Gastrocnemius medialis (tissue), 4 donors: Measurements from ENCODE around the gene MMP17. TPM values are rescaled to one million over a fixed set of nuclear protein-coding genes. Genes with fewer than 3 reads are reported as not detected.

Source experiments
- ATAC-seq, 2 donors: fragments of 150-250 bp; one replicate each; pipeline ENCODE4 v1.9.1; 2016
- DNase-seq, 2 donors: peaks; one replicate each; pipeline ENCODE4 v3.0.0-alpha.2; 2019
- H3K27ac ChIP-seq, 4 donors: fragments of 200-600 bp; sonication (generic); 1 replicate in 1 of 4; 2 replicates in 3 of 4; pipeline ENCODE4 v1.5.1; 2016 to 2018; ENCODE audit warnings: mild to moderate bottlenecking in 2 of 4, moderate library complexity in 1 of 4
- H3K27me3 ChIP-seq, 3 donors: fragments of 200-600 bp; sonication (generic) in 2 of 3; 1 replicate in 1 of 3; 2 replicates in 2 of 3; pipeline versions ENCODE4 v1.5.1 to v1.6.0; 2016 to 2019; ENCODE audit warnings: mild to moderate bottlenecking in 1 of 3, moderate library complexity in 1 of 3
- H3K36me3 ChIP-seq, 2 donors: fragments of 200-600 bp; sonication (generic) in 1 of 2; one replicate each; pipeline ENCODE4 v1.5.1; 2017 to 2018
- H3K4me1 ChIP-seq, 2 donors: fragments of 200-600 bp; sonication (generic) in 1 of 2; one replicate each; pipeline ENCODE4 v1.5.1; 2016 to 2017; ENCODE audit warnings: mild to moderate bottlenecking in 2 of 2
- H3K4me3 ChIP-seq, 4 donors: fragments of 200-600 bp; sonication (generic) in 3 of 4; 1 replicate in 1 of 4; 2 replicates in 3 of 4; pipeline ENCODE4 v1.5.1; 2016 to 2019; ENCODE audit warnings: mild to moderate bottlenecking in 2 of 4
- H3K9me3 ChIP-seq, 3 donors: fragments of 200-600 bp; sonication (generic) in 2 of 3; 1 replicate in 1 of 3; 2 replicates in 2 of 3; pipeline ENCODE4 v1.5.1; 2016 to 2019
- CTCF ChIP-seq, 5 experiments: fragments of 450-650 bp in 3 of 5; fragments of 200-600 bp in 2 of 5; sonication (generic) in 2 of 5; IDR thresholded peaks in 4 of 5; conservative IDR thresholded peaks in 1 of 5; 1 replicate in 4 of 5; 2 replicates in 1 of 5; pipeline ENCODE4 v1.5.1; 2016 to 2019; ENCODE audit warnings: antibody characterized with exemption in 5 of 5, mild to moderate bottlenecking in 3 of 5, moderate library complexity in 3 of 5
- POLR2A ChIP-seq, 2 donors: fragments of 450-650 bp; IDR thresholded peaks; one replicate each; pipeline ENCODE4 v1.6.1; 2017; ENCODE audit warnings: antibody characterized with exemption in 2 of 2, mild to moderate bottlenecking in 2 of 2, moderate library complexity in 2 of 2
- in situ Hi-C, 4 donors: fragments of 200-750 bp; cut with MboI; loops; one replicate each; pipeline versions ENCODE4 v1.15.0 to v1.8.0; 2017; ENCODE audit warnings: low sequenced_read_pairs in 4 of 4
- intact Hi-C: fragments of 100-400 bp; cut with DNase I; formaldehyde crosslinking; loops from one replicate; pipeline ENCODE4 v1.15.1; 2023; ENCODE audit warnings: low total_unique reads
- total RNA-seq, 4 donors: library from RNA; depleted of rRNA; stranded (reverse); fragments of >200 nt; gene quantifications; one replicate each; pipeline versions ENCODE4 v1.1.0 to v1.2.3, GENCODE V29; 2016

Gene MMP17
- total RNA-seq, 4 donors from 2014 or later, result 0.75 to 1.6 (median 1.4) TPM; not detected in 1

GRCh38 chr12:131897875-131898274, 69.7 kb downstream of the MMP17 start:
- in situ Hi-C loops, result loop anchor here in 1 of 4 donors (10.0 kb wide), 1 partner anchor 47 kb away; the partner anchor contains the start of gene EP400
- Histone ChIP-seq H3K27me3 (no peaks in the 10 kb centered on the region), H3K36me3 (peaks cover 0 to 5% of the 10 kb centered on the region in 2 donors), H3K9me3 (no peaks in the 10 kb centered on the region), H3K4me3 (peak overlapping the region in 1 of 4 donors; percentile 91), H3K4me1 (peaks cover 52 to 59% of the 10 kb centered on the region in 2 donors), H3K27ac (peak overlapping the region; percentile 94 to 100 (median 98))
- DNase-seq (no peak), ATAC-seq (no peak)
- TF ChIP-seq CTCF (IDR thresholded peaks at IDR 0.05 in 4 of 5, conservative IDR thresholded peaks at IDR 0.05 in 1 of 5) (no peak), POLR2A (IDR thresholded peaks at IDR 0.05) (no peak)
- intact Hi-C loops, result loop anchor here (2.0 kb wide), 2 partner anchors 187 to 593 kb away; partner anchors contain the start of genes FBRSL1 and SFSWAP

GRCh38 chr12:131900397-131900796, 72.2 kb downstream of the MMP17 start:
- Histone ChIP-seq H3K27me3 (no peaks in the 10 kb centered on the region), H3K36me3 (peaks cover 0 to 5% of the 10 kb centered on the region in 2 donors), H3K4me1 (peaks cover 66 to 85% of the 10 kb centered on the region in 2 donors), H3K9me3 (no peaks in the 10 kb centered on the region), H3K4me3 (no peak overlapping the region), H3K27ac (peak overlapping the region; percentile 94 to 100 (median 98))
- in situ Hi-C loops, result no loop called here
- intact Hi-C loops, result no loop called here
- no peak for ATAC-seq
- peak in 1 of 2 donors; percentile 35 for DNase-seq
- TF ChIP-seq CTCF (IDR thresholded peaks at IDR 0.05 in 4 of 5, conservative IDR thresholded peaks at IDR 0.05 in 1 of 5) (no peak), POLR2A (IDR thresholded peaks at IDR 0.05) (no peak)

Other genes with a start within 250 kb of the MMP17 start
- 10 to 100 TPM; 18.0 to 29.7 (median 25.4) TPM for gene SFSWAP, start 117.3 kb upstream of the MMP17 start, total RNA-seq
- 10 to 100 TPM; 27.9 to 81.2 (median 48.6) TPM for gene ULK1, start 66.2 kb downstream of the MMP17 start, total RNA-seq
- 10 to 100 TPM; 10.4 to 29.0 (median 12.2) TPM for gene PUS1, start 100.9 kb downstream of the MMP17 start, total RNA-seq
- 10 to 100 TPM; 11.9 to 17.4 (median 15.0) TPM for gene EP400, start 121.5 kb downstream of the MMP17 start, total RNA-seq